Thyroid gland (tissue), 4 donors: Measurements from ENCODE around the gene TESK2. TPM values are rescaled to one million over a fixed set of nuclear protein-coding genes. Genes with fewer than 3 reads are reported as not detected.
"Not testable (repeated sequence)": the region's sequence is repeated elsewhere in the genome, so short reads cannot be mapped to it uniquely, and the experiment has no call there.

Experiments used
- DNase-seq, 2 donors: peaks; one replicate each; pipeline ENCODE4 v3.0.0-alpha.2; 2019
- H3K27ac ChIP-seq, 3 donors: fragments of 200-600 bp; sonication (generic); 1 replicate in 2 of 3; 2 replicates in 1 of 3; pipeline ENCODE4 v1.5.1; 2016 to 2019; ENCODE audit warnings: mild to moderate bottlenecking in 1 of 3, moderate library complexity in 1 of 3
- H3K27me3 ChIP-seq: fragments of 200-600 bp; sonication (generic); one replicate; pipeline ENCODE4 v1.5.1; 2019
- H3K36me3 ChIP-seq, 2 donors: fragments of 200-600 bp; sonication (generic); one replicate each; pipeline ENCODE4 v1.5.1; 2016 to 2019
- H3K4me1 ChIP-seq, 2 donors: fragments of 200-600 bp; sonication (generic); one replicate each; pipeline ENCODE4 v1.5.1; 2017 to 2019
- H3K4me3 ChIP-seq, 3 donors: fragments of 200-600 bp; sonication (generic); replicated peaks in 1 of 3; 1 replicate in 2 of 3; 2 replicates in 1 of 3; pipeline ENCODE4 v1.5.1; 2016; ENCODE audit warnings: mild to moderate bottlenecking in 1 of 3
- H3K9me3 ChIP-seq: fragments of 200-600 bp; sonication (generic); one replicate; pipeline ENCODE4 v1.5.1; 2017
- CTCF ChIP-seq, 6 experiments: fragments of 200-600 bp in 3 of 6; fragments of 450-650 bp in 3 of 6; sonication (generic) in 3 of 6; IDR thresholded peaks; one replicate each; pipeline ENCODE4 v1.5.1; 2016 to 2019; ENCODE audit warnings: antibody characterized with exemption in 6 of 6, mild to moderate bottlenecking in 2 of 6, inconsistent platforms in 1 of 6, moderate library complexity in 1 of 6
- POLR2A ChIP-seq, 2 donors: fragments of 450-650 bp; IDR thresholded peaks; one replicate each; pipeline ENCODE4 v1.6.1; 2017; ENCODE audit warnings: antibody characterized with exemption in 2 of 2, mild to moderate bottlenecking in 2 of 2, moderate library complexity in 1 of 2
- WGBS, 2 donors: methylation state at CpG; one replicate each; pipeline ENCODE4 v1.1.5; 2017; 5-methylcytosine and 5-hydroxymethylcytosine counted together
- intact Hi-C: fragments of 100-400 bp; cut with DNase I; formaldehyde crosslinking; loops from one replicate; pipeline ENCODE4 v1.15.1; 2023
- total RNA-seq, 4 donors: library from RNA; depleted of rRNA; stranded (reverse); fragments of >200 nt; gene quantifications; one replicate each; pipeline ENCODE4 v1.2.3, GENCODE V29; 2016

Gene TESK2
- total RNA-seq, 4 donors from 2014 or later = 4.8 to 5.7 (median 5.5) TPM

DNA sequence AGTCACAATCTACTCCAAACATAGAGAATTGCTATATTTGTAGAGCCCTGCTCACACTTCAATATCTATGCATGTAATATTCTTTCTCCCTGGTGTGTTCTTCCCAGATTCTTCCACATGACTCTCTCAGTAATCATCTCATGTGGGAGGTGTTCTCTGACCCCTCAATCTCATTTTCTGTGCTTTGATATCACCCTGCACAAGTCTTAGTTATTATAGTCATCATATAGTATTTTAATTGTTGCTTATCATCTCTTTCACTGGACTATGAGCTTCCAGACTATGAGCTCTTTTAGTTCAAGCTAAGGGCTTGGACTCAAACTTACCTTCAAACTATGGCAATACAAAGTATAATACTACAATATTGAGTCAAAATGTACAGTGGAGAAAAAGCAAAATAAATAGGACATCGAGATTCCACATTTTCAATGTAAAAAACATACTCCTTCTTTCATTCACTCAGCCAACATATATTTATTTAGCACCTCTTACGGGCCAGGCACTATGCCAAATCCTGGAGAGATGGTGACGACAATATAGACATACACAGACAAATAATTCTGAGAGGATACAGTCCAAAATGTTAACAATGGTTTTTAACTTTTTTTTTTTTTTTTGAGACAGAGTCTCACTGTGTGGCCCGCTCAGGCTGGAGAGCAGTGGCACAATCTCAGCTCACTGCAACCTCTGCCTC, 12.7 kb downstream of the TESK2 start:
- no peak for DNase-seq
- no peaks in the 10 kb centered on the region for H3K9me3 ChIP-seq
- no peak overlapping the region for H3K4me3 ChIP-seq
- no peak overlapping the region for H3K27ac ChIP-seq
- no peaks in the 10 kb centered on the region for H3K36me3 ChIP-seq
- peaks cover 0 to 4% of the 10 kb centered on the region in 2 donors for H3K4me1 ChIP-seq
- WGBS, 2 donors = 53 to 55% methylated on average over 4 of the region's 4 CpGs
- intact Hi-C loops = no loop called here
- no peaks in the 10 kb centered on the region for H3K27me3 ChIP-seq
- TF ChIP-seq CTCF (IDR thresholded peaks at IDR 0.05) (no peak), POLR2A (IDR thresholded peaks at IDR 0.05) (no peak)

- WGBS, 2 donors = 93% methylated on average over 3 of the region's 3 CpGs
- Histone ChIP-seq H3K36me3 (no peaks in the 10 kb centered on the region), H3K4me3 (no peak overlapping the region), H3K9me3 (no peaks in the 10 kb centered on the region), H3K27ac (no peak overlapping the region), H3K27me3 (no peaks in the 10 kb centered on the region), H3K4me1 (peaks cover 0 to 4% of the 10 kb centered on the region in 2 donors)
- TF ChIP-seq POLR2A (IDR thresholded peaks at IDR 0.05) (no peak), CTCF (IDR thresholded peaks at IDR 0.05) (no peak)
- no peak for DNase-seq
- intact Hi-C loops = no loop called here
These were observed 13.3 kb downstream of the TESK2 start for GRCh38 chr1:45477646-45478045.

GRCh38 chr1:45474194-45474593, 16.8 kb downstream of the TESK2 start:
- DNase-seq, H3K9me3 ChIP-seq, H3K4me1 ChIP-seq, intact Hi-C loops, H3K36me3 ChIP-seq, H3K4me3 ChIP-seq, H3K27ac ChIP-seq, H3K27me3 ChIP-seq: not testable (repeated sequence)
- 96 to 97% methylated on average over 6 of the region's 6 CpGs for WGBS, 2 donors

- H3K27ac ChIP-seq = no peak overlapping the region
- intact Hi-C loops = no loop called here
- 82 to 86% methylated on average over 2 of the region's 2 CpGs for WGBS, 2 donors
- no peak for TF ChIP-seq POLR2A (IDR thresholded peaks at IDR 0.05)
- no peak for TF ChIP-seq CTCF (IDR thresholded peaks at IDR 0.05)
- H3K4me3 ChIP-seq = no peak overlapping the region
- DNase-seq = no peak
- no peaks in the 10 kb centered on the region for H3K36me3 ChIP-seq
- peaks cover 0 to 4% of the 10 kb centered on the region in 2 donors for H3K4me1 ChIP-seq
- no peaks in the 10 kb centered on the region for H3K9me3 ChIP-seq
- no peaks in the 10 kb centered on the region for H3K27me3 ChIP-seq
These were observed 17.7 kb downstream of the TESK2 start for GRCh38 chr1:45473302-45473701.

- intact Hi-C loops = no loop called here
- DNase-seq = no peak
- no peaks in the 10 kb centered on the region for H3K4me1 ChIP-seq
- H3K4me3 ChIP-seq = no peak overlapping the region
- WGBS, 2 donors = 54 to 80% methylated on average over 2 of the region's 2 CpGs
- TF ChIP-seq POLR2A (IDR thresholded peaks at IDR 0.05) (no peak), CTCF (IDR thresholded peaks at IDR 0.05) (no peak)
- H3K36me3 ChIP-seq = no peaks in the 10 kb centered on the region
- no peaks in the 10 kb centered on the region for H3K9me3 ChIP-seq
- no peaks in the 10 kb centered on the region for H3K27me3 ChIP-seq
- no peak overlapping the region for H3K27ac ChIP-seq
These were observed 20.6 kb downstream of the TESK2 start for GRCh38 chr1:45470306-45470798.

DNA sequence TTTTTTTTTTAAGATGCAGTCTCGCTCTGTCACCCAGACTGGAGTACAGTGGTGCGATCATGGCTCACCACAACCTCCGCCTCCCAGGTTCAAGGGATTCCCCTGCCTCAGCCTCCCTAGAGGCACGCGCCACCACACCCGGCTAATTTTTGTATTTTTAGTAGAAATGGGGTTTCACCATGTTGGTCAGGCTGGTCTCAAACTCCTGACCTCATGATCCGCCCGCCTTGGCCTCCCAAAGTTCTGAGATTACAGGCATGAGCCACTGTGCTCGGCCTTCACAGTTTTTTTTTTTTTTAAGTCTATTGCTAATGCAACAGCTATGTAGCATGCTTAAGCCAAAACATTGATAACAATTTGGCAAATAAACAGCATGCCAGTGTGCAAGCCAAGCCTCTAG, 23.6 kb downstream of the TESK2 start:
- H3K4me3 ChIP-seq, H3K36me3 ChIP-seq, H3K27me3 ChIP-seq, H3K27ac ChIP-seq, H3K4me1 ChIP-seq, DNase-seq, intact Hi-C loops, H3K9me3 ChIP-seq: not testable (repeated sequence)
- 94 to 96% methylated on average over 9 of the region's 9 CpGs for WGBS, 2 donors
